ENCODE results near the gene FAM83B. TPM values are rescaled to one million over a fixed set of nuclear protein-coding genes. Genes with fewer than 3 reads are reported as not detected.

The FAM83B gene
- polyA plus RNA-seq, 1 donor: not detected

- DNase-seq (ENCODE audit: low read depth): no peak
Measured at GRCh38 chr6:54980511-54981275, 134.1 kb downstream of the FAM83B start.

- no peak for DNase-seq (ENCODE audit: low read depth)
Measured at GRCh38 chr6:54981276-54981609, 134.7 kb downstream of the FAM83B start.

- no peak for DNase-seq (ENCODE audit: low read depth)
Measured at GRCh38 chr6:54981647-54982046, 135.1 kb downstream of the FAM83B start.

GRCh38 chr6:54987633-54988290 lies 141.2 kb downstream of the FAM83B start:
- DNase-seq (ENCODE audit: low read depth): no peak

- DNase-seq (ENCODE audit: low read depth): no peak
Measured at GRCh38 chr6:54988576-54988975, 142.0 kb downstream of the FAM83B start.

- no peak for DNase-seq (ENCODE audit: low read depth)
Measured at GRCh38 chr6:54990001-54990400, 143.4 kb downstream of the FAM83B start.

Measured in forelimb muscle (tissue), 1 donor.